Testis (tissue), 2 donors: ENCODE results near the gene TLE3.

Experiments used
- CTCF ChIP-seq, 3 experiments: fragments of 450-650 bp in 2 of 3; fragments of 200-600 bp in 1 of 3; sonication (generic) in 1 of 3; IDR thresholded peaks; one replicate each; pipeline ENCODE4 v1.5.1; 2016 to 2019; ENCODE audit warnings: antibody characterized with exemption in 3 of 3, mild to moderate bottlenecking in 2 of 3, moderate library complexity in 1 of 3
- POLR2A ChIP-seq: fragments of 450-650 bp; IDR thresholded peaks from one replicate; pipeline ENCODE4 v1.6.1; 2017; ENCODE audit warnings: antibody characterized with exemption, mild to moderate bottlenecking, moderate library complexity

DNA sequence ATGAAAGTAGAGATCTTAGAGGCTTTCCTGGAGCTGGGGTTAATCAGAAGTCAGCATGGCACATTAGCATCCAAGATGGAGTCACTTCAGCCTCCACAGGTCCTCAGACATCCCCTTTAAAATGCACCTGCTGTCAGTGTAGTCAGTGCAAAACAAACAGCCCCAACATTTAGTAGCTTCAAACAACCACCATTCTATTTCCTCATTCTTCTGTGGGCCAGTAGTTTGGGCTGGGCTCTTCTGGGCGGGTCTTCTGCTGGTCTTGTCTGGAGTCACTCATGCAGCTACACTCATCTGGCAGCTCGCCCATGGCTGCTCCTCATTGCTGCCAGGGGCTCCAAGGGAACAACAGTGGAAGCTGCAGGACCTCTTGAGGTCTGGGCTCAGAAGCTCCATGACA lies 99.9 kb downstream of the TLE3 start:
- TF ChIP-seq CTCF (IDR thresholded peaks at IDR 0.05) (no peak), POLR2A (no peak)
